CD4-positive, alpha-beta T cell treated with Interleukin-15 for 1 hour (primary cell): ENCODE results near the gene ZNF532.
A peak's percentile ranks its signal among the peaks of the same experiment; 100 is the strongest.
"Not testable (repeated sequence)": the region's sequence is repeated elsewhere in the genome, so short reads cannot be mapped to it uniquely, and the experiment has no call there.

Experiments
- DNase-seq: peaks from one replicate; pipeline ENCODE4 v3.0.0-alpha.2; 2020

The ZNF532 gene

GRCh38 chr18:58851856-58852255 lies 12.8 kb upstream of the ZNF532 start:
- no peak for DNase-seq

- DNase-seq = no peak
Observed at GRCh38 chr18:58852629-58853028, 12.0 kb upstream of the ZNF532 start.

- no peak for DNase-seq
Observed at GRCh38 chr18:58853561-58853960, 11.1 kb upstream of the ZNF532 start.

GRCh38 chr18:58855521-58855920 lies 9.2 kb upstream of the ZNF532 start:
- not testable (repeated sequence) for DNase-seq

GRCh38 chr18:58856881-58857280 lies 7.8 kb upstream of the ZNF532 start:
- DNase-seq = no peak

GRCh38 chr18:58858591-58859468 lies 5.8 kb upstream of the ZNF532 start:
- no peak for DNase-seq

- no peak for DNase-seq
Observed at GRCh38 chr18:58859907-58860306, 4.8 kb upstream of the ZNF532 start.

- no peak for DNase-seq
Observed at GRCh38 chr18:58860747-58861231, 3.9 kb upstream of the ZNF532 start.

- no peak for DNase-seq
Observed at GRCh38 chr18:58861353-58861752, 3.3 kb upstream of the ZNF532 start.

GRCh38 chr18:58861861-58862301 lies 2.8 kb upstream of the ZNF532 start:
- DNase-seq = no peak

- no peak for DNase-seq
Observed at GRCh38 chr18:58862356-58862755, 2.3 kb upstream of the ZNF532 start.

- no peak for DNase-seq
Observed at GRCh38 chr18:58862851-58863538, 1.7 kb upstream of the ZNF532 start.

GRCh38 chr18:58863539-58864145 lies 1.0 kb upstream of the ZNF532 start:
- DNase-seq = peak; percentile 46

- no peak for DNase-seq
Observed at GRCh38 chr18:58865033-58865590, 435 bp downstream of the ZNF532 start.

GRCh38 chr18:58865701-58866065 lies 1.0 kb downstream of the ZNF532 start:
- DNase-seq = no peak

- DNase-seq = no peak
Observed at GRCh38 chr18:58866066-58866772, 1.5 kb downstream of the ZNF532 start.

- DNase-seq = no peak
Observed at GRCh38 chr18:58866773-58867150, 2.1 kb downstream of the ZNF532 start.

- no peak for DNase-seq
Observed at GRCh38 chr18:58867281-58867961, 2.7 kb downstream of the ZNF532 start.

- no peak for DNase-seq
Observed at GRCh38 chr18:58868440-58868839, 3.8 kb downstream of the ZNF532 start.

- no peak for DNase-seq
Observed at GRCh38 chr18:58870130-58870529, 5.5 kb downstream of the ZNF532 start.

GRCh38 chr18:58870621-58871020 lies 5.9 kb downstream of the ZNF532 start:
- DNase-seq = no peak
